Stimulated activated CD4-positive, alpha-beta T cell treated with anti-CD3 and anti-CD28 coated beads, Interleukin-4, amount 100 ng/mL, for 4 hours (primary cell): ENCODE results near the gene ING4.

Experiments
- DNase-seq, 2 experiments: peaks; one replicate each; pipeline ENCODE4 v3.0.0-alpha.2; 2020

The ING4 gene

DNA sequence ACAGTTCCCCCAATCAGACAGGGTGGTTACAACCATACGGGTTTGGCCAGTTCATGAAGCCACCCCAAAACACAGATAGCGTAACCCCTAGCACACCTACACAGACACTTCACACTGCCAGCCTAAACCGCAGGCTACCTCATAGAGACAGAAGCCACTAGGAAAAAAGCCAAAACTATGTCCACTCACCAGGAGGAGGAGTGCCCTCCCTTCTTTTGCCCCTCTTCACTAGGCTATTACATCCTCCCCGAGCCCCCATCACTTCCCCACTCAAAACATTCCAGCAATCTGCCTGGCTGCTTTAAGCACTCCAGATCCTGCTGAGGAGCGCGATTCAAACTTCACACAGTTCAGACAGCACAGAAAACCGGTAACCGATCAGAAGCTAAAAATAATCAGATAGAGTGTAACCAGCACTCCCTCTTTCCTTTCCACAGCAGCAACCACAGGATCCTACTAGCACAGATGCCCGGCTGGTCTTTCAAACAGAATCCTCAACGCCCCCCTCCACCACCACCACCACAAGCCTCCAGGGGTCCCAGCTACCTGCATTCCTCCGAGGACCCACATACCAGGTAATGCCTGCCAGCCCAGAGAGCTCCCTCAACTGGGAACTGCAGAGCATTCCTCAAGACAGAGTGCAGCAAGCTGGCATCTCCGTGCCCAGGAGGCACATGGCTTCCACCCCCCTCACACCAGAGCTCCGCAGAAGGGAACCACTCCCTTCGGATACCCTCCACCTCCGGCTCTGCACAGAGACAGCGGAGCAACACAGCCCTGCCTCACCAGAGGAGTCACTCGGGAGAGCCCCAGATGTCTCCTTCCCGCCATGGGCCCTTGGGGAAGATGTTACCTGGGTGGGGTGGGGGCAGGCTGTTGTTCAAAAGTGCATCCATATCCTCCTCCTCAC lies 57.2 kb downstream of the ING4 start:
- peak in 1 of 2 experiments; percentile 58 for DNase-seq

DNA sequence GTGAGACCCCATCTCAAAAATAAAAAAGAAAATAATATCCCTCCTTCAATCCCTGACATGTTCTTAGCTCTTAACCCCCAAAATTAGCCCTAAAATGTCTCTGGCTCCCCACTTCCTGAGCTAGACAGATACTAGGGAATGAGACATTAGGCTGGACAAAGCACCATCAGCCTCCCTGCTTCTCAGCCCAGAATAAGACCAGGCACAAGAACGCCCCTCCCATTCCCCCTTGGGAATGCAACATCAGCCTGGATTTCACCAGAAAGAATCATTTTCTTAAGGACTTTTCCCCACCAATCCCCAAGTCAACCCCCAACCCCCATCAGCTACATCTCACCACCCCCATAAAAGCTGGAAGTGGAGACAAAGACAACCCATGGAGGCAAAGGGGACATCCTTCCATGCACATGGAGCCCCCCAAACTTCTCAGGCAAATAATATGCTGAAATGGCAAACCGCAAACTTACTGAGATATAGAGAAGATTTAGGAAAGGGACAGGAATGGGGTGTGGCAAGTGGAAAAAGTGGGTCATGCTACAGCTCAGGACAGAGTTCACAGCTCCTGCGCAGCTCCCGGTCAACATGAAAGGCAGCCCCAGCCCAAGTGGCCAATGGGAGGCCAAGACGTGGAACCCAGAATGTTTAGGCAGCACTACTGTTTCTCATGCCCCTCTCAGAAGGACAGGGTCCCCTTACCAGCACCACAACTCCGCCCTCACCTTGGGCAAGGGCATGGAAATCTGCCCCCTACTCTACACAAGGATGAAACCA lies 58.5 kb downstream of the ING4 start:
- no peak for DNase-seq

DNA sequence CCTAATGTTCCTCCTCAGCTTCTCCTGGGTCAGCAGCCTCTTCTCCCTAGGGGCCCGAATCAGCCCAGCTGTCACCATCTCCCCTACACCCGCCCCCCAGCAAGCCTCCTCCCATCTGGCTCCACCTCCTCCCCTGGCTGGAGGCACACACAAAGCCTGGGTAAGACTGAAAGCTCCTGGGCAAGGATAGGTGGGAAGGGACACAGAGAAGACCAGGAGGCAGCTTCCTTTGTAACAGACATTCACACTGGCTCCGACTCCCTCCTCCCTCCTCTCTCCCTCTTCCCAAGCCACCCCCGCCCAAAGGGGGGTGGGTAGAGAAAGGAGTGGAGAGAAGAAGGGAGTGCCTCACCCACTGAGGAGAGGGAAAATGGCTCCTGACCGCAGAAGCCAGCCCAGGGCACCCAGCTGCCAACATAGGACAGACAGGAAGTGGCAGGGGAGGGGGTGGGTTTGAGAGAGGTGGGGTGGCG lies 59.8 kb downstream of the ING4 start:
- peak in 1 of 2 experiments; percentile 37 for DNase-seq

DNA sequence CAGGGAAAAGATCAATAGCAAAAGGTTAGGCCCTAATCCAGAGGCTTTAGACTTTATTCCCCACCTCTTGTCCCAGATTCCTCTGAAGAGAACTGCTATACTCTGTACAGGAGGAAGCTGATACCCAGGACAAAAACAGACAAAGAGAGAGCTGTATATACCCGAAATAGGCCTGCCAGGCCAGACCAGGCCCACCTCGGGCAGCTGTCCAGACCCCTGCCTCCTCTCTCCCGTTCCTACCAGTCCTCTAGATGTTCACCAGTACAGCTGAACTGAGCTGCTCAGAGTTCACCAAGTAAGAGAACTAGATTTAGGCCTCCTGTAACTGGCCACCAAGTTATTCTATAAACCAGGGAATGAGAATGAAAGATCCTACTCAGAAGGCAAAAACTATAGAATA lies 60.4 kb downstream of the ING4 start:
- DNase-seq, result no peak
